HEK293 (cell line): Measurements from ENCODE around the gene IFT122.
A peak's percentile ranks its signal among the peaks of the same experiment; 100 is the strongest.

ENCODE experiments used
- CTCF ChIA-PET: fragments of 350-600 bp; formaldehyde crosslinking; extraction: SDS; loops from one replicate; lab custom pipeline; 2021; ENCODE audit warnings: antibody characterized with exemption; lab: Yijun Ruan, JAX
- POLR2A ChIA-PET: fragments of 300-600 bp; formaldehyde crosslinking; extraction: SDS; loops from one replicate; lab custom pipeline; 2020; ENCODE audit warnings: antibody characterized with exemption, inconsistent platforms; lab: Yijun Ruan, JAX
- H3K27ac ChIP-seq: fragments of 200-500 bp; sonication (Bioruptor generic); 2 replicates; pipeline ENCODE4 v1.5.1; 2014; ENCODE audit warnings: low read depth, low read length, control low read depth, inconsistent platforms; ENCODE audit errors: extremely low read depth
- H3K36me3 ChIP-seq, 2 experiments: fragments of 200-500 bp in 1 of 2; sonication (Bioruptor generic) in 1 of 2; 1 replicate in 1 of 2; 2 replicates in 1 of 2; pipeline ENCODE4 v1.5.1; 2014 to 2017; ENCODE audit warnings: inconsistent platforms in 2 of 2, low read length in 2 of 2; ENCODE audit not compliant: control insufficient read depth in 2 of 2, insufficient read depth in 1 of 2
- H3K4me1 ChIP-seq: fragments of 200-500 bp; sonication (Bioruptor generic); 2 replicates; pipeline ENCODE4 v1.5.1; 2014; ENCODE audit warnings: mild to moderate bottlenecking, low read length, inconsistent platforms; ENCODE audit not compliant: control insufficient read depth, insufficient read depth
- H3K4me3 ChIP-seq: 2 replicates; pipeline ENCODE4 v1.5.1; 2011; ENCODE audit warnings: low read depth, mild to moderate bottlenecking, control low read depth, low read length, moderate library complexity
- H3K9me3 ChIP-seq: fragments of 200-500 bp; sonication (Bioruptor generic); 2 replicates; pipeline ENCODE4 v1.5.1; 2014; ENCODE audit warnings: low read depth, low read length, inconsistent platforms; ENCODE audit not compliant: control insufficient read depth, insufficient read depth
- FEZF1 ChIP-seq: fragments of 450-650 bp; formaldehyde crosslinking; IDR thresholded peaks from 2 replicates; pipeline ENCODE4 v1.5.1; 2016; ENCODE audit warnings: missing biosample characterization, missing genetic modification characterization
- OVOL3 ChIP-seq: fragments of 450-650 bp; formaldehyde crosslinking; IDR thresholded peaks from 2 replicates; pipeline ENCODE4 v1.5.1; 2016; ENCODE audit warnings: missing biosample characterization, missing genetic modification characterization
- ZIC2 ChIP-seq: fragments of 450-650 bp; formaldehyde crosslinking; IDR thresholded peaks from 2 replicates; pipeline ENCODE4 v1.5.1; 2016; ENCODE audit warnings: missing biosample characterization, missing genetic modification characterization
- ZNF10 ChIP-seq: fragments of 450-650 bp; formaldehyde crosslinking; IDR thresholded peaks from 2 replicates; pipeline ENCODE4 v1.5.1; 2017; ENCODE audit warnings: missing biosample characterization, missing genetic modification characterization
- ZNF112 ChIP-seq: fragments of 450-650 bp; formaldehyde crosslinking; IDR thresholded peaks from 2 replicates; pipeline ENCODE4 v1.5.0; 2017; ENCODE audit warnings: missing biosample characterization, missing genetic modification characterization
- ZNF211 ChIP-seq: fragments of 450-650 bp; formaldehyde crosslinking; IDR thresholded peaks from 2 replicates; pipeline ENCODE4 v1.5.1; 2016; ENCODE audit warnings: low read depth, missing biosample characterization, missing genetic modification characterization
- ZNF223 ChIP-seq: fragments of 450-650 bp; formaldehyde crosslinking; IDR thresholded peaks from 2 replicates; pipeline ENCODE4 v1.5.1; 2016; ENCODE audit warnings: missing biosample characterization, missing genetic modification characterization
- ZNF366 ChIP-seq: fragments of 450-650 bp; formaldehyde crosslinking; conservative IDR thresholded peaks from 2 replicates; pipeline ENCODE4 v1.5.1; 2016; ENCODE audit warnings: missing biosample characterization, missing genetic modification characterization
- ZNF404 ChIP-seq: fragments of 450-650 bp; formaldehyde crosslinking; IDR thresholded peaks from 2 replicates; pipeline ENCODE4 v1.5.1; 2017; ENCODE audit warnings: missing biosample characterization, missing genetic modification characterization
- ZNF473 ChIP-seq: fragments of 450-650 bp; formaldehyde crosslinking; IDR thresholded peaks from 2 replicates; pipeline ENCODE4 v1.5.1; 2017; ENCODE audit warnings: missing biosample characterization, missing genetic modification characterization
- ZNF600 ChIP-seq: fragments of 450-650 bp; formaldehyde crosslinking; IDR thresholded peaks from 2 replicates; pipeline ENCODE4 v1.5.1; 2016; ENCODE audit warnings: missing biosample characterization, missing genetic modification characterization
- ZNF664 ChIP-seq: fragments of 450-650 bp; formaldehyde crosslinking; IDR thresholded peaks from 2 replicates; pipeline ENCODE4 v1.5.1; 2016; ENCODE audit warnings: missing biosample characterization, missing genetic modification characterization
- ZNF768 ChIP-seq: fragments of 450-650 bp; formaldehyde crosslinking; IDR thresholded peaks from 2 replicates; pipeline ENCODE4 v1.5.1; 2018; ENCODE audit warnings: missing biosample characterization, mild to moderate bottlenecking, missing genetic modification characterization
- ZNF776 ChIP-seq: fragments of 450-650 bp; formaldehyde crosslinking; IDR thresholded peaks from 2 replicates; pipeline ENCODE4 v1.5.0; 2017; ENCODE audit warnings: missing biosample characterization, missing genetic modification characterization, borderline replicate concordance
- ZSCAN18 ChIP-seq: fragments of 450-650 bp; formaldehyde crosslinking; IDR thresholded peaks from 2 replicates; pipeline ENCODE4 v1.5.1; 2016; ENCODE audit warnings: missing biosample characterization, missing genetic modification characterization
- TF ChIP-seq, protein P1 (sequence below): fragments of 450-650 bp; formaldehyde crosslinking; IDR thresholded peaks from 2 replicates; pipeline ENCODE4 v1.5.1; 2017; ENCODE audit warnings: missing biosample characterization, missing genetic modification characterization

IFT122 gene

GRCh38 chr3:129441215-129441614, 1.2 kb downstream of the IFT122 start:
- Histone ChIP-seq H3K4me1 (0 out of 2 replicates have a peak, but pooled peaks cover 4% of the 10 kb centered on the region), H3K9me3 (no peaks in the 10 kb centered on the region), H3K36me3 (peaks cover 6 to 16% of the 10 kb centered on the region in 2 experiments; a peak in 2 of 3 replicates), H3K4me3 (no peak overlapping the region), H3K27ac (no peak overlapping the region)
- POLR2A ChIA-PET: interaction anchor here (3.2 kb wide), 1 partner anchor 12 kb away, joined by 27 read pairs; the partner anchor contains the start of gene EFCAB12
- CTCF ChIA-PET: no interaction called here
- TF ChIP-seq ZNF768 (peak; percentile 76; the same call in 1 of the 2 replicates), OVOL3 (tag by site-specific recombination) (no peak), ZNF600 (peak; percentile 24; the same call in 1 of the 2 replicates), ZNF112 (tag by site-specific recombination) (no peak)

DNA sequence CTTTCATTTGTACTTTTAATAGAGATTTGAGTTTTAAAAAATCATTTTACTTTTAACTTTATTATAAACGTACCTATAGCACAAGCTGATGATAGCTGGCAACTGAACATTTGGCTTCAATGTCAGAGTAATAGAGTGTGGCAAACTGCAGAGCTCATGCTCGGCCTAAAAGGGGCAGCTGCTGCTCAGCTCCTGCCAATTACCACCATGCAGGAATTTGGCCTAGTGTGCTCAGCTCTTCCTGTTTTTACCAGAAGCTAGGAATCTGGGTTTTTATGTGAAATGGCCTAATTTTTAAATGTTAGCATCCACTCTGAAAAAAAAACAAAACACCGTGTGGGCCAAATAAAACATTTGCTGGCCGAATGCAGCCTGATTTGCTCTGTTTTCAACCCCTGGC, 1.8 kb downstream of the IFT122 start:
- POLR2A ChIA-PET: no interaction called here
- 0 out of 2 replicates have a peak, but pooled peaks cover 4% of the 10 kb centered on the region for H3K4me1 ChIP-seq
- TF ChIP-seq FEZF1 (tag by site-specific recombination) (peak; percentile 38; the same call in 1 of the 2 replicates), ZNF10 (tag by site-specific recombination) (no peak), ZNF404 (no peak), ZNF473 (tag by site-specific recombination) (no peak)
- H3K27ac ChIP-seq: no peak overlapping the region; the same call in 1 of the 2 replicates
- no peak overlapping the region for H3K4me3 ChIP-seq
- peaks cover 6 to 11% of the 10 kb centered on the region in 2 experiments; a peak in 2 of 3 replicates for H3K36me3 ChIP-seq
- H3K9me3 ChIP-seq: no peaks in the 10 kb centered on the region
- CTCF ChIA-PET: no interaction called here

DNA sequence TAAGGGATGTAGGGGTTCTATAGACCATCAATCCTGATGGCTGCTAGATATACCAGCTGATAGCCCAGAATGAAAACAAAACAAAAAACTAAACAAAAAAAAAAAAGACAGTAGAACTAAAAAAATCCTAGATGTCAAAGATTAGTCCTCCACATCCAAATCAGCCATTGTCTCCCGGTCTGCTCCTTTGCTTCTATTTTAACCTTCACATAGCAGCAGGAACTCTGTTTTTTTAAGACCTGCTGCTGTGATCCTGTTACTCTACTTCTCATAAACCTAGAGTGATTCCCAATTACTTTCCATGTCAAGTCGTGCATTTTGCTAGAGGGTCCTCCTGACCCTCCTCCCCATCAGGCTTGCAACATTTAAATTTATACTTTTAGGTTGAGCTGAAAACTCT, 2.5 kb downstream of the IFT122 start:
- Histone ChIP-seq H3K4me1 (0 out of 2 replicates have a peak, but pooled peaks cover 4% of the 10 kb centered on the region), H3K4me3 (no peak overlapping the region), H3K27ac (no peak overlapping the region), H3K36me3 (peaks cover 0 to 5% of the 10 kb centered on the region in 2 experiments; a peak in 1 of 3 replicates), H3K9me3 (no peaks in the 10 kb centered on the region)
- POLR2A ChIA-PET: no interaction called here
- no peak for TF ChIP-seq ZNF211 (tag by site-specific recombination)
- TF ChIP-seq ZIC2: peak; percentile 37; the same call in 1 of the 2 replicates
- no peak for TF ChIP-seq ZNF223 (tag by site-specific recombination)
- no peak for TF ChIP-seq ZSCAN18 (tag by site-specific recombination)
- no peak for TF ChIP-seq ZNF776 (tag by site-specific recombination)
- CTCF ChIA-PET: interaction anchor here (0.6 kb wide), 1 partner anchor 207 kb away, joined by 3 read pairs; no protein-coding TSS in a partner anchor

DNA sequence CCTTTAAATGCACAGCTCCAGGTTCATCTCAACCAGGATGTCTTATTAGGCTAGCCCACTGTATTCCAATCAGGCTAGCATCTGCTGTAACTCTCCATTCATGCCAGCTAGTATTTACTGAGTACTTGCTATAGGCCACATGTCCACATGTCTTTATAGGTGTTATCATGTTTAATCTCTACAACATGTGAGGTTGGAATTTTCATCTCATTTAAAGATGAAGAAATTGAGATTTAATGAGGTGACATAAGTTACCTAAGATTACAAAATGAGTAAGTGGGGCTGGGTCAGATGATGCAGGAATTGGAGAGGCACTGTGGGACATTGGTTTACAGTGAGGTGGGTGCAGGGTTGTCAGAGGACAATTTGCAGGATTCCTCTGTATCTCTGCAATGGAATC, 2.9 kb downstream of the IFT122 start:
- H3K27ac ChIP-seq: no peak overlapping the region
- no peak overlapping the region for H3K4me3 ChIP-seq
- no peaks in the 10 kb centered on the region for H3K9me3 ChIP-seq
- 0 out of 2 replicates have a peak, but pooled peaks have one; percentile 58 for TF ChIP-seq ZNF366 (tag by site-specific recombination)
- TF ChIP-seq, protein P1, sequence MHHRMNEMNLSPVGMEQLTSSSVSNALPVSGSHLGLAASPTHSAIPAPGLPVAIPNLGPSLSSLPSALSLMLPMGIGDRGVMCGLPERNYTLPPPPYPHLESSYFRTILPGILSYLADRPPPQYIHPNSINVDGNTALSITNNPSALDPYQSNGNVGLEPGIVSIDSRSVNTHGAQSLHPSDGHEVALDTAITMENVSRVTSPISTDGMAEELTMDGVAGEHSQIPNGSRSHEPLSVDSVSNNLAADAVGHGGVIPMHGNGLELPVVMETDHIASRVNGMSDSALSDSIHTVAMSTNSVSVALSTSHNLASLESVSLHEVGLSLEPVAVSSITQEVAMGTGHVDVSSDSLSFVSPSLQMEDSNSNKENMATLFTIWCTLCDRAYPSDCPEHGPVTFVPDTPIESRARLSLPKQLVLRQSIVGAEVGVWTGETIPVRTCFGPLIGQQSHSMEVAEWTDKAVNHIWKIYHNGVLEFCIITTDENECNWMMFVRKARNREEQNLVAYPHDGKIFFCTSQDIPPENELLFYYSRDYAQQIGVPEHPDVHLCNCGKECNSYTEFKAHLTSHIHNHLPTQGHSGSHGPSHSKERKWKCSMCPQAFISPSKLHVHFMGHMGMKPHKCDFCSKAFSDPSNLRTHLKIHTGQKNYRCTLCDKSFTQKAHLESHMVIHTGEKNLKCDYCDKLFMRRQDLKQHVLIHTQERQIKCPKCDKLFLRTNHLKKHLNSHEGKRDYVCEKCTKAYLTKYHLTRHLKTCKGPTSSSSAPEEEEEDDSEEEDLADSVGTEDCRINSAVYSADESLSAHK (tag by site-specific recombination): no peak
- TF ChIP-seq ZNF664 (tag by site-specific recombination): peak; percentile 73; the same call in 1 of the 2 replicates
- ChIA-PET POLR2A (no interaction called here), CTCF (interaction anchor here (0.6 kb wide), 1 partner anchor 207 kb away, joined by 3 read pairs; no protein-coding TSS in a partner anchor)
- peaks cover 0 to under 1% of the 10 kb centered on the region in 2 experiments; a peak in 1 of 3 replicates for H3K36me3 ChIP-seq
- H3K4me1 ChIP-seq: 0 out of 2 replicates have a peak, but pooled peaks cover 4% of the 10 kb centered on the region
